HCT116 (cell line): ENCODE data around the gene FAM124B. TPM values are rescaled to one million over a fixed set of nuclear protein-coding genes. Genes with fewer than 3 reads are reported as not detected.

Experiments
- ATAC-seq: fragments of 200-7000 bp; cut with Tn5 transposase; 2 replicates; pipeline ENCODE4 v1.9.1; 2020; ENCODE audit warnings: mild to moderate bottlenecking, moderate library complexity
- BruUV-seq: library from RNA; stranded (reverse); fragments of 400-500 nt; replicated peaks from 2 replicates; lab custom pipeline; 2021; lab: Mats Ljungman, UMichigan
- CTCF ChIA-PET: fragments of 300-600 bp; sonication (Branson Sonifier 250); formaldehyde crosslinking; loops from one replicate; lab custom pipeline; 2021; ENCODE audit warnings: antibody characterized with exemption; lab: Charles Lee
- POLR2A ChIA-PET: fragments of 300-600, 350-600 bp; sonication (Branson Sonifier 250); formaldehyde crosslinking; loops from one replicate; lab custom pipeline; 2021; ENCODE audit warnings: antibody characterized with exemption; lab: Charles Lee
- RAD21 ChIA-PET, 2 experiments: fragments of 300-600 bp; sonication (Branson Sonifier 250); formaldehyde crosslinking; loops; one replicate each; lab custom pipeline; 2023; ENCODE audit warnings: low total read pairs in 2 of 2; ENCODE audit not compliant: uncharacterized antibody in 2 of 2, unreplicated experiment in 2 of 2, low non-redundant PET in 1 of 2; lab: Charles Lee
- DNase-seq: peaks from one replicate; pipeline ENCODE4 v3.0.0-alpha.2; 2010; ENCODE audit warnings: low read depth, low spot score
- H2AFZ ChIP-seq: fragments of 200-600 bp; shearing (Covaris generic), sonication (generic); 2 replicates; pipeline ENCODE4 v1.6.1; 2017; ENCODE audit warnings: low read depth, mixed run types, mixed read lengths, antibody characterized with exemption, low read length; ENCODE audit not compliant: poor library complexity, severe bottlenecking
- H3K27ac ChIP-seq: 2 replicates; pipeline ENCODE4 v1.5.1; 2012; ENCODE audit warnings: low read depth, low read length
- H3K27me3 ChIP-seq: fragments of 200-600 bp; sonication (generic); 2 replicates; pipeline ENCODE4 v1.6.1; 2016; ENCODE audit warnings: mixed run types, low read length, mixed read lengths; ENCODE audit not compliant: insufficient read depth
- H3K36me3 ChIP-seq, 2 experiments: fragments of 200-500 bp in 1 of 2; fragments of 200-600 bp in 1 of 2; sonication (Bioruptor generic) in 1 of 2; sonication (generic) in 1 of 2; 2 replicates each; pipeline versions ENCODE4 v1.5.1 to v1.6.1; 2014 to 2016; ENCODE audit warnings: low read length in 2 of 2, inconsistent platforms in 1 of 2, mixed read lengths in 1 of 2, mixed run types in 1 of 2; ENCODE audit not compliant: insufficient read depth in 2 of 2, control insufficient read depth in 1 of 2
- H3K4me1 ChIP-seq, 2 experiments: fragments of 200-600 bp in 1 of 2; sonication (generic) in 1 of 2; 2 replicates each; pipeline versions ENCODE4 v1.5.1 to v1.6.1; 2012 to 2017; ENCODE audit warnings: low read length in 2 of 2, inconsistent platforms in 1 of 2, mild to moderate bottlenecking in 1 of 2, mixed read lengths in 1 of 2, mixed run types in 1 of 2, moderate library complexity in 1 of 2; ENCODE audit not compliant: insufficient read depth in 2 of 2, control insufficient read depth in 1 of 2
- H3K4me2 ChIP-seq: fragments of 200-600 bp; sonication (generic); 2 replicates; pipeline ENCODE4 v1.6.1; 2017; ENCODE audit warnings: mixed run types, low read length, mixed read lengths
- H3K4me3 ChIP-seq, 2 experiments: fragments of 200-600 bp in 1 of 2; sonication (generic) in 1 of 2; replicated peaks in 1 of 2; 2 replicates each; pipeline ENCODE4 v1.5.1; 2011 to 2016; ENCODE audit warnings: low read length in 2 of 2, control low read depth in 1 of 2, low read depth in 1 of 2, mild to moderate bottlenecking in 1 of 2, mixed read lengths in 1 of 2, mixed run types in 1 of 2
- H3K79me2 ChIP-seq: fragments of 200-600 bp; sonication (generic); 2 replicates; pipeline ENCODE4 v1.6.1; 2017; ENCODE audit warnings: mild to moderate bottlenecking, mixed run types, low read length, moderate library complexity, mixed read lengths; ENCODE audit not compliant: insufficient read depth
- H3K9ac ChIP-seq: fragments of 200-600 bp; sonication (generic); 2 replicates; pipeline ENCODE4 v1.6.1; 2016; ENCODE audit warnings: low read length, mixed read lengths
- H3K9me2 ChIP-seq: fragments of 200-600 bp; sonication (generic), shearing (Covaris generic); 2 replicates; pipeline ENCODE4 v1.6.1; 2017; ENCODE audit warnings: mixed run types, mild to moderate bottlenecking, moderate library complexity; ENCODE audit not compliant: insufficient read depth
- H3K9me3 ChIP-seq, 2 experiments: fragments of 200-500 bp in 1 of 2; fragments of 200-600 bp in 1 of 2; sonication (Bioruptor generic) in 1 of 2; sonication (generic) in 1 of 2; 2 replicates each; pipeline ENCODE4 v1.6.1; 2014 to 2017; ENCODE audit warnings: low read length in 2 of 2, mixed read lengths in 2 of 2, inconsistent platforms in 1 of 2, low read depth in 1 of 2, mild to moderate bottlenecking in 1 of 2, mixed run types in 1 of 2, moderate library complexity in 1 of 2; ENCODE audit not compliant: control insufficient read depth in 1 of 2, insufficient read depth in 1 of 2
- H4K20me1 ChIP-seq: fragments of 200-600 bp; sonication (generic), shearing (Covaris generic); 2 replicates; pipeline ENCODE4 v1.6.1; 2017; ENCODE audit warnings: mixed run types, mild to moderate bottlenecking, moderate library complexity; ENCODE audit not compliant: insufficient read depth
- CBX3 ChIP-seq: IDR thresholded peaks from 2 replicates; pipeline ENCODE4 v1.6.1; 2012; ENCODE audit warnings: low read depth
- CEBPB ChIP-seq: IDR thresholded peaks from 2 replicates; pipeline ENCODE4 v1.6.1; 2012; ENCODE audit warnings: low read depth
- EGR1 ChIP-seq: IDR thresholded peaks from 2 replicates; pipeline ENCODE4 v1.6.1; 2012; ENCODE audit warnings: low read depth
- ELF1 ChIP-seq: IDR thresholded peaks from 2 replicates; pipeline ENCODE4 v1.6.1; 2012; ENCODE audit warnings: low read depth, borderline replicate concordance
- EZH2 ChIP-seq: fragments of 200-600 bp; sonication (generic); IDR thresholded peaks from 2 replicates; pipeline ENCODE4 v1.6.1; 2017; ENCODE audit warnings: antibody characterized with exemption, mixed run types
- FOSL1 ChIP-seq: IDR thresholded peaks from 2 replicates; pipeline ENCODE4 v1.6.1; 2012; ENCODE audit warnings: low read depth
- POLR2A ChIP-seq: IDR thresholded peaks from 2 replicates; pipeline ENCODE4 v1.7.0; 2011; ENCODE audit warnings: borderline replicate concordance; ENCODE audit not compliant: insufficient read depth, insufficient read length; ENCODE audit errors: extremely low read depth
- POLR2AphosphoS5 ChIP-seq: IDR thresholded peaks from 2 replicates; pipeline ENCODE4 v1.6.1; 2011; ENCODE audit warnings: mild to moderate bottlenecking, low read depth, low read length, moderate library complexity
- RAD21 ChIP-seq: IDR thresholded peaks from 2 replicates; pipeline ENCODE4 v1.6.1; 2012; ENCODE audit warnings: low read depth, mild to moderate bottlenecking
- SP1 ChIP-seq: IDR thresholded peaks from 2 replicates; pipeline ENCODE4 v1.6.1; 2012; ENCODE audit warnings: low read depth
- SRF ChIP-seq: IDR thresholded peaks from 2 replicates; pipeline ENCODE4 v1.6.1; 2012; ENCODE audit warnings: low read depth
- YY1 ChIP-seq: IDR thresholded peaks from 2 replicates; pipeline ENCODE4 v1.6.1; 2011; ENCODE audit warnings: low read length, low read depth, moderate library complexity, mild to moderate bottlenecking; ENCODE audit not compliant: insufficient replicate concordance; ENCODE audit errors: extremely low read depth
- ZFX ChIP-seq: fragments of 450-650 bp; IDR thresholded peaks from 2 replicates; pipeline ENCODE4 v1.6.1; 2017
- ZNF274 ChIP-seq: fragments of 200-500 bp; sonication (Bioruptor generic); IDR thresholded peaks from 2 replicates; pipeline ENCODE4 v1.6.1; 2014; ENCODE audit warnings: mild to moderate bottlenecking, low read depth, low read length, inconsistent platforms
- intact Hi-C: fragments of 100-400 bp; cut with micrococcal nuclease; formaldehyde crosslinking; loops from 2 replicates; pipeline ENCODE4 v1.10.0; 2022
- total RNA-seq: library from RNA; stranded (reverse); gene quantifications from one replicate; pipeline ENCODE4 v1.2.1, GENCODE V29; 2021; ENCODE audit not compliant: unreplicated experiment
- TF ChIP-seq, protein P1 (sequence below): IDR thresholded peaks from 2 replicates; pipeline ENCODE4 v1.6.1; 2012; ENCODE audit warnings: low read depth
- TF ChIP-seq, protein P2 (sequence below), 3 experiments: fragments of 200-600 bp in 1 of 3; sonication (generic) in 1 of 3; IDR thresholded peaks in 2 of 3; conservative IDR thresholded peaks in 1 of 3; 2 replicates each; pipeline ENCODE4 v1.5.1; 2012 to 2017; ENCODE audit warnings: low read depth in 2 of 3, low read length in 2 of 3, antibody characterized with exemption in 1 of 3, borderline replicate concordance in 1 of 3, control low read depth in 1 of 3, mild to moderate bottlenecking in 1 of 3, mixed read lengths in 1 of 3, mixed run types in 1 of 3, moderate library complexity in 1 of 3; ENCODE audit not compliant: insufficient read depth in 1 of 3

FAM124B gene
- total RNA-seq, 1 experiment from 2014 or later, result not detected

DNA sequence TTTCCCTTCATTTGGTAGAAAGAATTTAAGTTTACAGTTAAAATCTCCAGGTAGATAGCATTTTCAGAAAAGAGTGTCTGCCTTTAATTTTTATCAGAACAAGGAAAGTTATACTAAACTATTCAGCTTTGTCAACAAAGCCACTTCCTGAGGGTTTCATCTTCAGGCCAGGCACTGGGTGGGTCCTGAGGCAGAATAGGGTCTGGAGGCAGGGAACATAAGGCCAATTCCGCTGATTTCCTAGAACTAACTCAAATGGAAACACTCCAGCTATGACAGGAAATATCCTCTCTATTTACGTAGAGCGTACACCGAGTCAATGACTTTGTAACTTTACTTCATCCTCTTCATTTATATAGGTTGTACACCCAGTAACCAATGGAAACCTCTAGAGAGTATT lies 32.7 kb upstream of the FAM124B start:
- ChIA-PET CTCF (no interaction called here), RAD21 (no interaction called here), POLR2A (no interaction called here)
- Histone ChIP-seq H3K4me2 (no peak overlapping the region), H3K9ac (no peak overlapping the region), H3K9me3 (no peaks in the 10 kb centered on the region), H3K27me3 (no peaks in the 10 kb centered on the region), H3K4me1 (no peaks in the 10 kb centered on the region), H3K4me3 (no peak overlapping the region), H3K9me2 (no peaks in the 10 kb centered on the region), H3K27ac (no peak overlapping the region), H2AFZ (no peak overlapping the region), H4K20me1 (no peaks in the 10 kb centered on the region), H3K79me2 (no peaks in the 10 kb centered on the region), H3K36me3 (no peaks in the 10 kb centered on the region)
- DNase-seq, result no peak
- TF ChIP-seq ZFX (no peak), ELF1 (no peak), POLR2AphosphoS5 (no peak), SRF (no peak), ZNF274 (no peak), SP1 (no peak), YY1 (no peak), POLR2A (no peak), CBX3 (no peak), RAD21 (no peak), FOSL1 (no peak), CEBPB (no peak), EGR1 (no peak), EZH2 (no peak)
- TF ChIP-seq, protein P1, sequence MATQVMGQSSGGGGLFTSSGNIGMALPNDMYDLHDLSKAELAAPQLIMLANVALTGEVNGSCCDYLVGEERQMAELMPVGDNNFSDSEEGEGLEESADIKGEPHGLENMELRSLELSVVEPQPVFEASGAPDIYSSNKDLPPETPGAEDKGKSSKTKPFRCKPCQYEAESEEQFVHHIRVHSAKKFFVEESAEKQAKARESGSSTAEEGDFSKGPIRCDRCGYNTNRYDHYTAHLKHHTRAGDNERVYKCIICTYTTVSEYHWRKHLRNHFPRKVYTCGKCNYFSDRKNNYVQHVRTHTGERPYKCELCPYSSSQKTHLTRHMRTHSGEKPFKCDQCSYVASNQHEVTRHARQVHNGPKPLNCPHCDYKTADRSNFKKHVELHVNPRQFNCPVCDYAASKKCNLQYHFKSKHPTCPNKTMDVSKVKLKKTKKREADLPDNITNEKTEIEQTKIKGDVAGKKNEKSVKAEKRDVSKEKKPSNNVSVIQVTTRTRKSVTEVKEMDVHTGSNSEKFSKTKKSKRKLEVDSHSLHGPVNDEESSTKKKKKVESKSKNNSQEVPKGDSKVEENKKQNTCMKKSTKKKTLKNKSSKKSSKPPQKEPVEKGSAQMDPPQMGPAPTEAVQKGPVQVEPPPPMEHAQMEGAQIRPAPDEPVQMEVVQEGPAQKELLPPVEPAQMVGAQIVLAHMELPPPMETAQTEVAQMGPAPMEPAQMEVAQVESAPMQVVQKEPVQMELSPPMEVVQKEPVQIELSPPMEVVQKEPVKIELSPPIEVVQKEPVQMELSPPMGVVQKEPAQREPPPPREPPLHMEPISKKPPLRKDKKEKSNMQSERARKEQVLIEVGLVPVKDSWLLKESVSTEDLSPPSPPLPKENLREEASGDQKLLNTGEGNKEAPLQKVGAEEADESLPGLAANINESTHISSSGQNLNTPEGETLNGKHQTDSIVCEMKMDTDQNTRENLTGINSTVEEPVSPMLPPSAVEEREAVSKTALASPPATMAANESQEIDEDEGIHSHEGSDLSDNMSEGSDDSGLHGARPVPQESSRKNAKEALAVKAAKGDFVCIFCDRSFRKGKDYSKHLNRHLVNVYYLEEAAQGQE, result no peak
- TF ChIP-seq, protein P2, sequence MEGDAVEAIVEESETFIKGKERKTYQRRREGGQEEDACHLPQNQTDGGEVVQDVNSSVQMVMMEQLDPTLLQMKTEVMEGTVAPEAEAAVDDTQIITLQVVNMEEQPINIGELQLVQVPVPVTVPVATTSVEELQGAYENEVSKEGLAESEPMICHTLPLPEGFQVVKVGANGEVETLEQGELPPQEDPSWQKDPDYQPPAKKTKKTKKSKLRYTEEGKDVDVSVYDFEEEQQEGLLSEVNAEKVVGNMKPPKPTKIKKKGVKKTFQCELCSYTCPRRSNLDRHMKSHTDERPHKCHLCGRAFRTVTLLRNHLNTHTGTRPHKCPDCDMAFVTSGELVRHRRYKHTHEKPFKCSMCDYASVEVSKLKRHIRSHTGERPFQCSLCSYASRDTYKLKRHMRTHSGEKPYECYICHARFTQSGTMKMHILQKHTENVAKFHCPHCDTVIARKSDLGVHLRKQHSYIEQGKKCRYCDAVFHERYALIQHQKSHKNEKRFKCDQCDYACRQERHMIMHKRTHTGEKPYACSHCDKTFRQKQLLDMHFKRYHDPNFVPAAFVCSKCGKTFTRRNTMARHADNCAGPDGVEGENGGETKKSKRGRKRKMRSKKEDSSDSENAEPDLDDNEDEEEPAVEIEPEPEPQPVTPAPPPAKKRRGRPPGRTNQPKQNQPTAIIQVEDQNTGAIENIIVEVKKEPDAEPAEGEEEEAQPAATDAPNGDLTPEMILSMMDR (IDR thresholded peaks at IDR 0.05 in 2 of 3, conservative IDR thresholded peaks at IDR 0.05 in 1 of 3; ENCODE audit: borderline replicate concordance in 1 of 3, insufficient read depth in 1 of 3, low read depth in 2 of 3, low read length in 2 of 3), result no peak
- intact Hi-C loops, result no loop called here
- no TSS peak for BruUV-seq
- no peak for ATAC-seq
